GM19438 (cell line): ENCODE measurements around the gene SEPTIN5.

Experiments
- ATAC-seq: cut with Tn5 transposase; IDR thresholded peaks from one replicate; pipeline ENCODE4 v1.9.1; 2021; ENCODE audit warnings: low read depth; ENCODE audit not compliant: unreplicated experiment

Gene SEPTIN5

DNA sequence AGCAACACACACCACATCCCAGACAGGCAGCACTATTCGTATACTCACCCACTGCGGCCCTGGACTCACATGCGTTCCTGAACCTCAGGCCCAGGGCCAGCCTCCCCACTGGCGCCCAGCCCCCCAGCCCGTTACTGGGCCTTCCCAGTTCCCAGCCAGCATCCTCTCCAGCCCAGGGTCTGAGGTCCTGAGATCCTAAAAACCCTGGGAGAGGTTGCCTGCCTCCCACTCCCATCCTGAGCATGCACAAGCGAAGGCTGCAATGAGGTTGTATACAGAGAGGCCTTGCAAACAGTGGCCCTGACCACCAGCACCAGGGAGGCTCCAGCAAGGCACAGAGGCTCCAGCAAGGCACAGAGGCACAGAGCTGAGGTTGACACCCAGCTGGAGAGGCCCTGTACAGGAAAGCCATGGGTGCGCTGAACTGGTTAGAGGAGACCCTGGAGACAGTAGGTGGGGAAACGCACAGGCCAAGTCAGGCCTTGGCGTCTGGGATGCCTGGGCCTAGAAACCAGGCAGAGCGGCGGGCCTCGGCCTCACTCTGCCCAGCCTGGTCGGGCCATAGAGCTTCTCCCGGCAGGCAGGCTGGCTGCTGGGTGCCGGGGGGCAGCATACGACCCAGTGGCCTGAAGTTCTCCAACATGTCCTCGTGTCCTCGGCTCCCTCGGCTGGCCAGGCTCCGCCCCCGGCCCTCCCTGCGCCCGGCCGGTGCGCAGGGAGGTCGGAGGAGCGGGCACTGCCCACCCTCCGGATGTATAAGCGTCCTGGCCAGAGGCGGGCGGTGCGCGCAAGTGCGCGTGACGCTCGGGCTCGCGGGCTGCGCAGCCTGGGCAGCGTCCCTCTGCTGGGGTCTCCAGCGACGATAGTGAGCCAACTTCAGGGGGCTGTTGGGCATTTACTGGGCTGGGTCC lies 43.9 kb downstream of the SEPTIN5 start:
- no peak for ATAC-seq

DNA sequence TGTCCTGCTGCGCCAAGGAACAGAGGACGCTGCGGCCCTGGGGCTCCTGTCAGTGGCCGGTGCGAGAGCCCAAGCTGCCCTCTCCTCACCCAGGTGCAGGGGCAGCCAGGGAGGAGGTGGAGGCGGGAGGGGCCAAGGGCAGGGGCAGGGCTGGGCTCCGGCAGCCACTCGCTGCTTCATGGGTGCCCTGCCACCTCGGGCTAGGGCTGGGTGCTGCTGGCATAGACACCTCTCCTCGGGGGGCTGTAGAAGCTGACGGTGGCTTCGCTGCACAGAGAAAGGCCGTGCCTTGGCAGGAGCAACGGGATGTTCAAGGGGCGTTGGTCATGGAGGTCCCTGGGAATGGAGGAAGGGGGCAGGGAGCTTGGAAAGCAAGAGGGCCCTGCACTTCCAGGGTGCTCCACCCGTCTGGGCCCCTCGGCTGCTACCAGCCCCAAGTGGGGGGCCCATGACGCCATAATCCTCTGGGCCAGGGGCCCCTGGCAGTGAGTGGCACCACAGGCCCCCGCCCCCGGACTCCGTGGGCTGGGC lies 44.7 kb downstream of the SEPTIN5 start:
- no peak for ATAC-seq

DNA sequence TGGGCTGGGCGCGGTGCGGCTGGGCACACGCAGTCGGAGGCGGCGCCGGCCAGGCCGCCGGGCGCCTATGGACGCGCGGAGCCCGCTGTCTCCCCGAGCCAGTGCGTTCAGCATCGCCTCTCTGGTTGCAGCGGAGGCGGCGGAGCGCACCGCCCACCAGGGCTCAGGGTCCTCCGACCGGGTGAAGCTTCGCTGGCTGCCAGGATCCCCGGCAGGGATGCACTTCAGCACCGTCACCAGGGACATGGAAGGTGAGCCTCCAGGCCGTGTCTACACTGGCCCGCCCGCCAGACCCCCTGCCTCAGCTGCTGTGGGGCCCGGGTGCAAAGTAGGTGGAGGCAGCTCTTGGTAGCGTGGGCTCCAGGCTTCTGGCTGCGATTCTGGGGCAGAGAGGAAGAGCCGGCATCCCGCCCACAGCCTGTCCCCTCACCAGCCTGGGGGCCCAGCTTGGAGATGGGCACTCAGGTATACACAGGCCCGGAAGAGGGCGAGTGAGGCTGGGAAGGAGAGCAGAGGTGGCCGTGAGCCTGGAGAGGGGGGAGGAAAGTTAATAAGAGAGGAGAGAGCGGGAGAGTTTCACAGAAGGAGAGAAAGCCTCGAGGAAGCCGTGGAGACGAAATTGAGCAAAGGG lies 45.2 kb downstream of the SEPTIN5 start:
- no peak for ATAC-seq

DNA sequence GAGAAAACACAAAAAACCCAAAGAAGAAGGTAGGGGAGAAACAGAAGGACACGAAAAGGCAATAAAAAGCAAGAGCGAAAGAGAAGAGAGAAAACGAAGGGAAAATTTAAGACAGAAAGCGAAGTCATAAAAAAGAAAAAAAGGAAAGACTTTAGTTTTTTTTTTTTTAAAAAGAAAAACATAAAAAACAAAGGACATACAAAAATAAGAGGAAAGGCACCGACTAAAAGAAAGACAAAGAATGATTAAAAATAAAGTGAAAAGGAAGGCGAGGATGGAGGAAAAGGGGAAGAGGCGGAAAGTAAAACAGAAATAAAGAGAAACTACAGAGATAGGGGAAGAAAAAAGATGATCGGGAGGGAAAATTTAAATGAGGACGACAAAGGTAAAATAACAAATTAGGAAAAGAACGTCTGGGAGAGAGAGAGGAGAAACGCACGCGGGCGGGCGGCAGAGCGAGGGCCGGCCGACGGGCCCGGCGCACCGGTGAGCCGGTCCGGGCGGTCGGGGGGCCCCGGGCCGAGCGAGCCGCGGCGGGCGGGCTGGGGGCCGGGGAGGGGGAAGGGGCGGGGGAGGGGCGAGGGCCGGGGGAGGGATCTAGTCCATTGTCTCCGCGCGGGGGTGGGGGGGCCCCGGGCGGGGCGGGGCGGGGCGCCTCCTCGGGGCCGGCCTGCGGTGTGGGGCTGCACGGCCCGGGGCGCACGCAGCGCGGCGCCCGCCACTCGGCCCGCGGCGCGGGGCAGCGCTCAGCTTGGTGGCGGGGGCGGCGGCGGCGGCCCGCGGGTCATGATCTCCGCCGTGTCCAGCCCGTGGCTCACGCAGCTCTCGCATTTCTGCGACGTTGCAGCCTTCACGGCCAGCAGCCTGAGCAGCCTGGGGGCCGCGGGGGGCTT lies 46.0 kb downstream of the SEPTIN5 start, which contains the start of gene TBX1:
Gene TBX1, plus strand, starts transcription at position 721 of the 893 bp plus-strand sequence. Its CDS starts 66 bp downstream, at position 787.
- no peak for ATAC-seq

DNA sequence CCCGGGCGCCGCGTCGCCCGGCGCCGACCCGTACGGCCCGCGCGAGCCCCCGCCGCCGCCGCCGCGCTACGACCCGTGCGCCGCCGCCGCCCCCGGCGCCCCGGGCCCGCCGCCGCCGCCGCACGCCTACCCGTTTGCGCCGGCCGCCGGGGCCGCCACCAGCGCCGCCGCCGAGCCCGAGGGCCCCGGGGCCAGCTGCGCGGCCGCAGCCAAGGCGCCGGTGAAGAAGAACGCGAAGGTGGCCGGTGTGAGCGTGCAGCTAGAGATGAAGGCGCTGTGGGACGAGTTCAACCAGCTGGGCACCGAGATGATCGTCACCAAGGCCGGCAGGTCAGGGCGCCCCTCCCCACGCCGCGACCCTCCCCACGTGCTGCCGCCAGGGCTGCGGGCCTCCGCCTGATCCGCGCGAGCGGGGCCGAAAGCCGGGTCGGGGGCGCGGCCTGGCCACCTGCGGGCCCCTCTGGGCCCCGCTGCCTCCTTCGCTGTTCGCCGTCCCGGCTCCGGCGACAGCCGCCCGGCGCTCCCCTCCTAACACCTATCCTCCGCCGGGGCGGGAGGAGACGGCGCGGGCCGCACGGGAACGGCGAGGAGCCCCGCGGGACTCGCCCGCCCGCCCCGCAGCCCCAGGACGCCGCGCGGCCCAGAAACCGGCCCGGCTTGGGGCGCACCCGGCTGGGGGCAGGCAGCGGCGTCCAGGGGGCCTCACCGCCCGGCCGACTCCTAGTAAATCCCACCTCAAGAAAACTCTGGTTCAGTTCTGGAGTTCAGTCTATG lies 46.8 kb downstream of the SEPTIN5 start:
- ATAC-seq, result no peak

DNA sequence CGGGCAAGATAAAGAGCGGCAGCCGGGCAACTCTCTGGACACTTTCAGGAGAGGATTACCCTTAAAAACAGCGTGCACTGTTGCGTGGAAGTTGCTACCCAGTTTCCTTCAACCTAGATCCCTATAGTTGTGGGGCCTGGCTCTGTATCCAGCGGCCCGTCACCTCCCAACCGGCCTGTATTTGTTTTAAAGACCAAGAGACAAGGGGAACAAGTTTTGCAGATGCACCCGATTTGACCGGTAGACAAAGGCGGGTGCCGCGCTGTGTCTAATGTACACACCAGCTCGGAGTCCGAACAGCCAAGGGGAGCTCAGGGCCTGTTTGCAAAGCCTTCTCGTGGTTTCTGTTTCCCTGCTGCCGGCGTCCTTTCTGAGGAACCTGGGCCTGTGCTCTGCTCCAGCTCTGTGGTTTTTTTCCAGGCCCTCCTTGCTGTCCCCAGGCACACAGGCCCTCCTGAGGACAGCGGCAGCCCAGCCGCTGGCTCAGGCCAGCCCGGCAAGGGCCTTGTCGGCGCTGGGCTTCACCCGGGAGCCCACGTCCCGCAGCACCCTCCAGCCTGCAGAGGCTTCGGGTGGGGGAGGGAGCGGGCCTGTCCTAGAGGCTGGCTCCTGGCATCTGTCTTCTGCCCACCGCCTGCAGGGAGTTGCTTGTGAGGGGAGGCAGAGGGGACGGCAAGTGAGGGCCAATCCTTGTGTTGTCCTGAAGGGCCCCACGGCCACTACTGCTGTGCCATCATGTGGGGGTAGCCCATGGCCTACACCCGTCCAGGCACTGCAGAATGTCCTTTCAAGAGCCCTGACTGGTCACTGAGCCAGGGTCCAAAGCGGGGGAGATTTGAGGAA lies 47.6 kb downstream of the SEPTIN5 start:
- no peak for ATAC-seq

DNA sequence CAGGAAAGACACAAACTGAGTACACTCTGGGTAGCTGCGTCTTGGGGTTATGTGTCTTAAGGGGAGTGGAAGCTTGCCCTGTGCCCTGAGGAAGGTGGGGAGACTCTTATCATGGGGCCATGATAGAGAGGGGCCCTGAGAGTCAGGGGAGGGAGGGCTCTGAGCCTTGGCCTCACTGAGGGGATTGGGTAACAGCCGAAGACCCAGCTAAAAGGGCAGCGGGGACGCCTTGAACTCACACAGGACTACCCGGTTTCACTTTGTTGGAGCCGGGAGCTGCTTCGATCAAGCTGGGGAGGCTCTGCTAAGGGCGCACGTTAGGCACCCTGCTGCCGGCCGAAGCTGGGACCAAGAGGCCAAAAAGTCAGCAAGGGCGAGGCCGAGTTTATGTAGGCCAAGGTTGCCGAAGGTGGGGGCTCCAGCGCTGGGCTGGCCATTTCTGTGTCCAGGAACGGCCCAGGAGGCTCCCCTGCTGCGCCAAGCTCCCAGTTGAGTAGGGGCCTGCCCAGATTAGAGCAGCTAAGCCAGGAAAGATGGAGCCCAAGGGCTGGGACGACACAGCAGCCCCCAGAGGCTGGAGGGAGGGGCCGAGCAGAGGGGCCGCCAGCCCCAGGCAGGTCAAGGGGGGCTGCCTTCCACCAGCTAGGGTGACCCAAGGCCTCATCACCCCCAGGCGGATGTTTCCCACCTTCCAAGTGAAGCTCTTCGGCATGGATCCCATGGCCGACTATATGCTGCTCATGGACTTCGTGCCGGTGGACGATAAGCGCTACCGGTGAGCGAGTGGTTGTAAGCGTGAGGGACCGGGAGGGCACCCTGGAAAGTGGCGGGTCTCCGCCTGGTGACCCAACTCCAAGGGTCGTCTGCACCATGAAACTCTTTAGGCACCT lies 48.5 kb downstream of the SEPTIN5 start:
- ATAC-seq, result no peak

DNA sequence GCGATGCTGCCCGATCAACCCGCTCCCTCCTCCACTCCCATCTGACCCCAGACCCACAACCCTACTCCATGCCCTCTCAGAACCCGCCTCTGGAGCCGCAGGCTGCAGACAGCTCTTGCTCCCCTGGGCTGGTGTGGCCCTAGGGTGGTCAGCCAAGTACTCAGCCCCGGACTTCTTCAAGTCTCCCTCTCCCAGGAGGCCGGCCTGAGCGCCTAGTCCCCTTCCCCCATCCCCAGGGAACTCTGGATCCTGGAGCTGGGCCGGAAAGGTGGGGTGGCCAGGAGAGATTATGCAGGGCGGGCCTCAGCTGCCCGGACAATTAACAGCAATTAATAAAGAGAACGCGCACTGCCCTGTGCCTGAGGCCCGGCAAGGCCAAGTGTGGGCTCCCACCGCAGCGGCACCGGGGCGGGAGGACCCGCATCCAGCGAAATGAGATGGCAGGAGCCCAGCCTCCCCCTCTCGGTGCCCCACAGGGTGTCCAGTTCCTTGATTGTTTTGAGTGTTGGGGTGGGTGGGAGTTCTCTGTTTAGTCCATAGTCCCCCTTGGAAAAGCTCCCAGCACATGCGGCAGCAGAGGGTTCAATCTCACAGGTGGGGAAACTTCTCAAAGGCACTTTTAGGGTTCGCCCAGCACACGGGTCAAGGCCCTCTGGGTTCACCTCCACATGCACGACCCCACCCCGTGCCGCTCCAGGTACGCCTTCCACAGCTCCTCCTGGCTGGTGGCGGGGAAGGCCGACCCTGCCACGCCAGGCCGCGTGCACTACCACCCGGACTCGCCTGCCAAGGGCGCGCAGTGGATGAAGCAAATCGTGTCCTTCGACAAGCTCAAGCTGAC lies 49.4 kb downstream of the SEPTIN5 start:
- ATAC-seq, result no peak

DNA sequence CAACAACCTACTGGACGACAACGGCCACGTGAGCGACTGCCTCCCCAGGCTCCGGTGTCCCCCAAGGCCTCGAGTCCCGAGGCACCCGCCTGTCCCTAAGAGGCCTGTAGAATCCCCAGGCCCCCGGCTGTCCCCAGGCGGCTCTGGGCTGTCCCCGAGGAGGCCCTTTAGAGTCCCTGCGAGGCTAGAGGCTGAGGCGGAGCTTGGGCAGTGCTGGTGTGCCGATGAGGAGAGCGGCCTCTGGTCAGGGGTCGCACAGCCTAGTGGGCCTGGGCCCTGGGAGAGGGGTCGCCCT lies 49.9 kb downstream of the SEPTIN5 start:
- ATAC-seq, result no peak

DNA sequence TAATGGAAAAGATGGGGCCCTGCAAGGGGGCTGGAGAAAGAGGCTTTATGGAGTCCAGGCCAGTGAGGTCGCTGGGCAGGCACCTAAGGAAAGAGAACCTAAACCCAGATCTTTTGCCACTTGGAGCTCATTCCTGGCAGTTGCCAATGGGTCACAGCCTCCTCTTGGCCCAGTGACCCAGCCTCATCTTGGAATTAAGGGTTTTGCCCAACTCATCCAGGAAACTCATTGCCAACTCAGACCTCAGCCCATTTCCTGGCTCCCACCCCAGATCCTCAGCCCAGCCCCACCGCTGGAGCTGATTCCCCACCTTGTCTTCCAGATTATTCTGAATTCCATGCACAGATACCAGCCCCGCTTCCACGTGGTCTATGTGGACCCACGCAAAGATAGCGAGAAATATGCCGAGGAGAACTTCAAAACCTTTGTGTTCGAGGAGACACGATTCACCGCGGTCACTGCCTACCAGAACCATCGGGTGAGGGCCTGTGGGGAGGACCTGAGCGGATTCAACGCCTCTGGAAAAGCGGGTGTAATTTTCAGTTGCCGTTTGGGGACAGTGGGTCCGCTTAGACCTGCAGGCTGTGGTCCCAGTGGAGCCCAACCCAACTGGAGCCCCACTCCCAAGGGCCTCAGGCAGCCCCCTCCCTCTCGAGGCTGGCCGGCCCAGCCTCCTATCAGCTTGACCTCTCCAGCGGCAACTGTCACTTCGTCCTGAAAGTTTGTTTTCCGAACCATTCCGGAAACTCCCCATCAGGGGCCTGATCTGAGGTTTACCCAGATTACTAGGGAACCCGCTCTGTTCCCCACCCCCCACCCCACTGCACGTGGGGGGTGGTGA lies 50.6 kb downstream of the SEPTIN5 start:
- ATAC-seq, result no peak

DNA sequence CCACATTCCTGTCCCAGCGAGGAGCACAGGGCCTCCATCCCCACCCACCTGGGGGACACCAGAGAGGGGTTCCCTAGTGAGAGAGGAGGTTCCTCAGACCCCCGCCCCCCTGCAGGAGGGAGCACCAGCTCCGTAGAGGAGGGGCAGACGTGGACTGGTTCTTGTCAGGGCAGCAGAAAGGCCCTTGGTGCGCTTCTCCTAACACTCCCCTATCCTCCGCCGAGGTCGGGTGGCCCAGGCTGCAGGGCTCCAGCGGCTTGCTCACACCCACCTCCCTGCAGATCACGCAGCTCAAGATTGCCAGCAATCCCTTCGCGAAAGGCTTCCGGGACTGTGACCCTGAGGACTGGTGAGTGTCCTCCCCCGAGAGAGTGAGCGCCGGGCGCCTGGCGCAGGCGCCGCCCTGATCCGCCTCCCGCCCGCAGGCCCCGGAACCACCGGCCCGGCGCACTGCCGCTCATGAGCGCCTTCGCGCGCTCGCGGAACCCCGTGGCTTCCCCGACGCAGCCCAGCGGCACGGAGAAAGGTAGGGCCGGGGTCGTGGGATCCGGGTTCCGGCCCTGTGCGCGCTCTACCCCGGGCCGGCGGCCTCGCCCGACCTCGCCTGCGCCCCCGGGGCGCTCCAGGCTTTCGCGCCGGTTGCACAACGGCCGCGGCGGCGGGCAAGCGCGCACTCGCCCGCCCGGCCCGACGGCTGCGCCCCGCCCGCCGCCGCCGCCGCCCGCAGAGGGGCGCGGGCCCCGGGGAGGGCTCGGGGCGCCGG lies 51.4 kb downstream of the SEPTIN5 start:
- ATAC-seq, result no peak

DNA sequence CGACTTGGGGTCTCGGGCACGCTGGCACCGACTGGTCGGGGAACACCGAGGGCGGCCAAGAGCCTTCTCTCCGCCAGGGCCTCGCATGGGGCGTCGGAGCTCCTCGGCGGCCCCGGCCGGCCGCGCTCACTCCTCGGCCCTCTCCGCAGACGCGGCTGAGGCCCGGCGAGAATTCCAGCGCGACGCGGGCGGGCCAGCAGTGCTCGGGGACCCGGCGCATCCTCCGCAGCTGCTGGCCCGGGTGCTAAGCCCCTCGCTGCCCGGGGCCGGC lies 51.9 kb downstream of the SEPTIN5 start:
- ATAC-seq, result no peak

DNA sequence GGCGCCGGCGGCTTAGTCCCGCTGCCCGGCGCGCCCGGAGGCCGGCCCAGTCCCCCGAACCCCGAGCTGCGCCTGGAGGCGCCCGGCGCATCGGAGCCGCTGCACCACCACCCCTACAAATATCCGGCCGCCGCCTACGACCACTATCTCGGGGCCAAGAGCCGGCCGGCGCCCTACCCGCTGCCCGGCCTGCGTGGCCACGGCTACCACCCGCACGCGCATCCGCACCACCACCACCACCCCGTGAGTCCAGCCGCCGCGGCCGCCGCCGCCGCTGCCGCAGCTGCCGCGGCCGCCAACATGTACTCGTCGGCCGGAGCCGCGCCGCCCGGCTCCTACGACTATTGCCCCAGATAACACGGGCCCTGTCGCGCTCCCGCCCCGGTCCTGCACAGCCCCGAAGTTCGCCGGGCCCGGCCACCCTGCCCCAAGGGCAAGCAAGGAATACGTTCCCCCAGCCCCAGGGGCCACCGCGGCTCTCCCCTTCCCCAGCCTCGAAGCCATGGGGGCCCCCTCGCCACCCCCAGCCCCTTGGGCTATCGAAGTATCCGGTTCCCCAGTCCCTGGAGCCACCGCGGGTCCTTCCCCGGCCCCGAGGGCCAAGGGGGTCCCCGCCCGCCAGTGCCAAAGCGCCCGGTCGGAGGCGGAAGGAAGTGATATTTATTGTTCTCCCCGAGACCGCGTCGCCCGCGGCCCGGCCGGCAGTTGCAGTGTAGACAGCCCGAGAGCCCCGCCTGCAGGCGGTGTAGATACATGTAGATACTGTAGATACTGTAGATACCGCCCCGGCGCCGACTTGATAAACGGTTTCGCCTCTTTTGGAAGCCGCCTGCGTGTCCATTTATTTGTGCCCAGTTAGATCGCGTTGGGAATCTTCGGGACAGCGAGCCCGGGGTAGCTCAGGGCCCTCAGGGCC lies 52.5 kb downstream of the SEPTIN5 start:
- ATAC-seq, result no peak

DNA sequence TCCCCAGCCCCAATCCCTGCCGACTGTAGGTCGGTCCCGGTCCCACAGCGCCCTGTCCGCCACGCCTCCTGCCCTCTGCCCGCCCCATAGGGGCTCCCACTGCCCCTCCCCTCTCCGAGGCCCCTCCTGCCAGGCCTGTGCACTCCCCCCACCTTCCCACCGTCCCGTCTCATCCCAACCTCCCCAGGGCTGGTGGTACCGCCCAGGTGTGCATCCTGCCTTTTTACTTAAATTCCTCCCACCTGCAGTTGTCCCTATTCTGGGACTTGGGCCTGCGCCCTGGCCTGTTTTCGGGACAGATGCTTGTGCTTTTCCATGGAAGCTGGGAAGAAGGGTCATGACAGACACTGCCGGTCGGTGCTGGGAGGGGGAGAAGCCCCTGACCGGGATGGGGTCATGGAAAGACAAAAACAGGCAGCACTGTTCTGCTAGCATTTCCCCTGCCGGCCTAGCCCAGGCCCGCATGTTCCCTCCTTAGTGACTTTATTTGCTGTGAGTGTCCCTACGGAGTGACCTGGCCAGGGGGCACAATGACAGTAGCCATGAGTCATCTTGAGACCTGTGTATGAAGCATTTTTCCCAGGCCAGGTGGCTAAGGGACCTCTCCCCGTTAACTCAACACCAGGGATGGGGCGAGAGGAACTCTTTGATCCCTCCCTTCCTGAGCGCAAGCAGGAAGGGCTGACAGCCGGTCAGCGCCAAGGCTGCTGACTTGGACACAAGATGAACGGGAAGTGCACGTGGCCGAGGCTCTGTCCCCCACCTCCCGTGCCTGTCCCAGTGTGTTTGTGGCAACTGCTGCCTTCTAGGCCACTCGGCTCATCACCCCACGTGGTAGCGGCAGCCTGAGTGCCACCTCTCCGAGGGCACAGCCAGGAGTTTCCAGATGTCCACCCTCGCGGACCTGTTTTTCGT lies 53.4 kb downstream of the SEPTIN5 start:
- ATAC-seq, result no peak
